Liver (tissue), 9 donors: ENCODE data around the gene RCN2. TPM values are rescaled to one million over a fixed set of nuclear protein-coding genes. Genes with fewer than 3 reads are reported as not detected.

ENCODE experiments used
- DNase-seq: peaks from one replicate; pipeline ENCODE4 v3.0.0-alpha.2; 2017; ENCODE audit warnings: low spot score
- H3K27ac ChIP-seq, 2 donors: one replicate each; pipeline ENCODE4 v1.7.0; 2013; ENCODE audit warnings: inconsistent platforms in 2 of 2, low read length in 2 of 2, control low read depth in 1 of 2, low read depth in 1 of 2, mild to moderate bottlenecking in 1 of 2
- H3K27me3 ChIP-seq, 4 donors: one replicate each; pipeline versions ENCODE4 v1.6.1 to v1.7.0; 2013; ENCODE audit warnings: low read length in 3 of 4, inconsistent platforms in 1 of 4, mild to moderate bottlenecking in 1 of 4, moderate library complexity in 1 of 4; ENCODE audit not compliant: control insufficient read depth in 4 of 4, insufficient read depth in 4 of 4
- H3K36me3 ChIP-seq, 4 donors: one replicate each; pipeline versions ENCODE4 v1.6.1 to v1.7.0; 2013; ENCODE audit warnings: low read length in 3 of 4, mild to moderate bottlenecking in 3 of 4, low read depth in 1 of 4, moderate library complexity in 1 of 4; ENCODE audit not compliant: control insufficient read depth in 4 of 4, insufficient read depth in 3 of 4
- H3K4me1 ChIP-seq, 4 donors: one replicate each; pipeline versions ENCODE4 v1.6.1 to v1.7.0; 2013; ENCODE audit warnings: low read length in 3 of 4, mild to moderate bottlenecking in 3 of 4, moderate library complexity in 1 of 4; ENCODE audit not compliant: control insufficient read depth in 4 of 4, insufficient read depth in 4 of 4
- H3K4me3 ChIP-seq, 3 donors: one replicate each; pipeline versions ENCODE4 v1.6.1 to v1.7.0; 2013; ENCODE audit warnings: low read length in 3 of 3, control low read depth in 1 of 3, low read depth in 1 of 3, mild to moderate bottlenecking in 1 of 3
- H3K9ac ChIP-seq, 2 donors: one replicate each; pipeline ENCODE4 v1.7.0; 2013; ENCODE audit warnings: low read length in 2 of 2, mild to moderate bottlenecking in 2 of 2, moderate library complexity in 2 of 2, control low read depth in 1 of 2, low read depth in 1 of 2
- H3K9me3 ChIP-seq, 4 donors: one replicate each; pipeline versions ENCODE4 v1.6.1 to v1.7.0; 2013; ENCODE audit warnings: low read length in 3 of 4; ENCODE audit not compliant: control insufficient read depth in 4 of 4
- CTCF ChIP-seq: fragments of 150-350 bp; IDR thresholded peaks from 2 replicates; pipeline ENCODE4 v1.5.1; 2017; ENCODE audit warnings: improper control_type of control experiment, low read depth, low read length; ENCODE audit not compliant: missing input control
- FOXA1 ChIP-seq: IDR thresholded peaks from 2 replicates; pipeline ENCODE4 v1.6.1; 2016; ENCODE audit warnings: antibody characterized with exemption
- FOXA2 ChIP-seq: IDR thresholded peaks from 2 replicates; pipeline ENCODE4 v1.6.1; 2016; ENCODE audit warnings: antibody characterized with exemption
- GABPA ChIP-seq, 2 donors: IDR thresholded peaks in 1 of 2; conservative IDR thresholded peaks in 1 of 2; 2 replicates each; pipeline ENCODE4 v1.6.1; 2016; ENCODE audit warnings: antibody characterized with exemption in 2 of 2, mild to moderate bottlenecking in 1 of 2, moderate library complexity in 1 of 2
- HNF4A ChIP-seq, 2 donors: conservative IDR thresholded peaks; 2 replicates each; pipeline ENCODE4 v1.6.1; 2016; ENCODE audit warnings: antibody characterized with exemption in 2 of 2, mild to moderate bottlenecking in 2 of 2
- HNF4G ChIP-seq: IDR thresholded peaks from 2 replicates; pipeline ENCODE4 v1.6.1; 2016; ENCODE audit warnings: antibody characterized with exemption
- JUND ChIP-seq, 2 donors: IDR thresholded peaks; 2 replicates each; pipeline ENCODE4 v1.6.1; 2016; ENCODE audit warnings: antibody characterized with exemption in 2 of 2
- NR2F2 ChIP-seq: IDR thresholded peaks from 2 replicates; pipeline ENCODE4 v1.6.1; 2016; ENCODE audit warnings: antibody characterized with exemption
- RAD21 ChIP-seq, 2 donors: IDR thresholded peaks; 2 replicates each; pipeline ENCODE4 v1.6.1; 2016; ENCODE audit warnings: antibody characterized with exemption in 2 of 2, mild to moderate bottlenecking in 2 of 2
- RXRA ChIP-seq, 2 donors: IDR thresholded peaks; 2 replicates each; pipeline ENCODE4 v1.6.1; 2017 to 2018; ENCODE audit warnings: antibody characterized with exemption in 2 of 2, mild to moderate bottlenecking in 1 of 2
- SP1 ChIP-seq: IDR thresholded peaks from 2 replicates; pipeline ENCODE4 v1.6.1; 2018; ENCODE audit warnings: antibody characterized with exemption, mild to moderate bottlenecking
- TAF1 ChIP-seq: conservative IDR thresholded peaks from 2 replicates; pipeline ENCODE4 v1.6.1; 2016; ENCODE audit warnings: antibody characterized with exemption, mild to moderate bottlenecking
- YY1 ChIP-seq: IDR thresholded peaks from 2 replicates; pipeline ENCODE4 v1.6.1; 2016; ENCODE audit warnings: antibody characterized with exemption, mild to moderate bottlenecking
- WGBS: extraction: QIAGEN DNeasy Blood & Tissue Kit; methylation state at CpG from one replicate; pipeline ENCODE4 v1.1.7; 2013; 5-methylcytosine and 5-hydroxymethylcytosine counted together
- polyA plus RNA-seq, 2 donors: library from polyadenylated mRNA; stranded (reverse) in 1 of 2; unstranded in 1 of 2; fragments of 200-250 nt in 1 of 2; fragments of >200 nt in 1 of 2; fragmentation: Nextera tagmentation in 1 of 2; extraction: Ambion mirVana in 1 of 2; gene quantifications; one replicate each; pipeline versions ENCODE4 v1.2.1 to v1.2.3, GENCODE V29; 2013 to 2015
- total RNA-seq, 2 donors: library from RNA; depleted of rRNA; stranded (reverse); fragments of >200 nt; gene quantifications; one replicate each; pipeline ENCODE4 v1.2.3, GENCODE V29; 2014
- TF ChIP-seq, protein P1 (sequence below): IDR thresholded peaks from 2 replicates; pipeline ENCODE4 v1.6.1; 2016; ENCODE audit warnings: antibody characterized with exemption
- TF ChIP-seq, protein P2 (sequence below): IDR thresholded peaks from 2 replicates; pipeline ENCODE4 v1.6.1; 2016; ENCODE audit warnings: antibody characterized with exemption
- TF ChIP-seq, protein P3 (sequence below): IDR thresholded peaks from 2 replicates; pipeline ENCODE4 v1.6.1; 2016; ENCODE audit warnings: antibody characterized with exemption, mild to moderate bottlenecking
- TF ChIP-seq, protein P4 (sequence below): IDR thresholded peaks from 2 replicates; pipeline ENCODE4 v1.6.1; 2016; ENCODE audit warnings: antibody characterized with exemption
- donor health status: healthy.
- donor health status: healthy.
- donor health status: healthy.
- donor health status: healthy.
- donor health status: healthy.

The RCN2 gene
- total and polyA plus RNA-seq, 4 donors = 8.7 to 28.2 (median 15.1) TPM

DNA sequence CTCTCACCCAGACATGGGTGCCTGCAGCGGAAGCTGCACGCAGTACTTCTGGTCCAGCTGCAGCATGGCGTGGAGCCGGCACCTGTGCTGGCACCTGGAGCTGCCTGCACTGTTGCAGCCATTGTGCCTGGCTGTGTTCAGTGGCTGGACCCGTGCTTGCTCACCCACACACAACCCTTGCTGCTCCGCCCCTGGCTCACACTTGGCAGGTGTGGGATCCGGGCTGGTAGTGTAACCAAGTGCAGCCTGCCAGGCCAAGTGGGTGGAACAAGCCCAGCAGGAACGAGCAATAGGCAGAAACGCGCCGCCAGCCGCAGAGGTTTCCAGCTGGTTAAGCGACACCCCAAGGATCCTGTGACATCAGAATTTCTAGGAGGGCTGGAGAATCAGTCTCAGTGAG, 15.2 kb upstream of the RCN2 start:
- H3K4me3 ChIP-seq = no peak overlapping the region
- TF ChIP-seq, protein P1, sequence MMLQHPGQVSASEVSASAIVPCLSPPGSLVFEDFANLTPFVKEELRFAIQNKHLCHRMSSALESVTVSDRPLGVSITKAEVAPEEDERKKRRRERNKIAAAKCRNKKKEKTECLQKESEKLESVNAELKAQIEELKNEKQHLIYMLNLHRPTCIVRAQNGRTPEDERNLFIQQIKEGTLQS = no peak
- TF ChIP-seq NR2F2 (no peak), GABPA (IDR thresholded peaks at IDR 0.05 in 1 of 2, conservative IDR thresholded peaks at IDR 0.05 in 1 of 2) (no peak), HNF4G (no peak), JUND (IDR thresholded peaks at IDR 0.05) (no peak), RAD21 (IDR thresholded peaks at IDR 0.05) (no peak), SP1 (no peak), RXRA (IDR thresholded peaks at IDR 0.05) (no peak), TAF1 (no peak), CTCF (no peak), HNF4A (conservative IDR thresholded peaks at IDR 0.05) (no peak)
- TF ChIP-seq, protein P2, sequence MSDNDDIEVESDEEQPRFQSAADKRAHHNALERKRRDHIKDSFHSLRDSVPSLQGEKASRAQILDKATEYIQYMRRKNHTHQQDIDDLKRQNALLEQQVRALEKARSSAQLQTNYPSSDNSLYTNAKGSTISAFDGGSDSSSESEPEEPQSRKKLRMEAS = no peak
- TF ChIP-seq, protein P3, sequence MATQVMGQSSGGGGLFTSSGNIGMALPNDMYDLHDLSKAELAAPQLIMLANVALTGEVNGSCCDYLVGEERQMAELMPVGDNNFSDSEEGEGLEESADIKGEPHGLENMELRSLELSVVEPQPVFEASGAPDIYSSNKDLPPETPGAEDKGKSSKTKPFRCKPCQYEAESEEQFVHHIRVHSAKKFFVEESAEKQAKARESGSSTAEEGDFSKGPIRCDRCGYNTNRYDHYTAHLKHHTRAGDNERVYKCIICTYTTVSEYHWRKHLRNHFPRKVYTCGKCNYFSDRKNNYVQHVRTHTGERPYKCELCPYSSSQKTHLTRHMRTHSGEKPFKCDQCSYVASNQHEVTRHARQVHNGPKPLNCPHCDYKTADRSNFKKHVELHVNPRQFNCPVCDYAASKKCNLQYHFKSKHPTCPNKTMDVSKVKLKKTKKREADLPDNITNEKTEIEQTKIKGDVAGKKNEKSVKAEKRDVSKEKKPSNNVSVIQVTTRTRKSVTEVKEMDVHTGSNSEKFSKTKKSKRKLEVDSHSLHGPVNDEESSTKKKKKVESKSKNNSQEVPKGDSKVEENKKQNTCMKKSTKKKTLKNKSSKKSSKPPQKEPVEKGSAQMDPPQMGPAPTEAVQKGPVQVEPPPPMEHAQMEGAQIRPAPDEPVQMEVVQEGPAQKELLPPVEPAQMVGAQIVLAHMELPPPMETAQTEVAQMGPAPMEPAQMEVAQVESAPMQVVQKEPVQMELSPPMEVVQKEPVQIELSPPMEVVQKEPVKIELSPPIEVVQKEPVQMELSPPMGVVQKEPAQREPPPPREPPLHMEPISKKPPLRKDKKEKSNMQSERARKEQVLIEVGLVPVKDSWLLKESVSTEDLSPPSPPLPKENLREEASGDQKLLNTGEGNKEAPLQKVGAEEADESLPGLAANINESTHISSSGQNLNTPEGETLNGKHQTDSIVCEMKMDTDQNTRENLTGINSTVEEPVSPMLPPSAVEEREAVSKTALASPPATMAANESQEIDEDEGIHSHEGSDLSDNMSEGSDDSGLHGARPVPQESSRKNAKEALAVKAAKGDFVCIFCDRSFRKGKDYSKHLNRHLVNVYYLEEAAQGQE = no peak
- TF ChIP-seq, protein P4, sequence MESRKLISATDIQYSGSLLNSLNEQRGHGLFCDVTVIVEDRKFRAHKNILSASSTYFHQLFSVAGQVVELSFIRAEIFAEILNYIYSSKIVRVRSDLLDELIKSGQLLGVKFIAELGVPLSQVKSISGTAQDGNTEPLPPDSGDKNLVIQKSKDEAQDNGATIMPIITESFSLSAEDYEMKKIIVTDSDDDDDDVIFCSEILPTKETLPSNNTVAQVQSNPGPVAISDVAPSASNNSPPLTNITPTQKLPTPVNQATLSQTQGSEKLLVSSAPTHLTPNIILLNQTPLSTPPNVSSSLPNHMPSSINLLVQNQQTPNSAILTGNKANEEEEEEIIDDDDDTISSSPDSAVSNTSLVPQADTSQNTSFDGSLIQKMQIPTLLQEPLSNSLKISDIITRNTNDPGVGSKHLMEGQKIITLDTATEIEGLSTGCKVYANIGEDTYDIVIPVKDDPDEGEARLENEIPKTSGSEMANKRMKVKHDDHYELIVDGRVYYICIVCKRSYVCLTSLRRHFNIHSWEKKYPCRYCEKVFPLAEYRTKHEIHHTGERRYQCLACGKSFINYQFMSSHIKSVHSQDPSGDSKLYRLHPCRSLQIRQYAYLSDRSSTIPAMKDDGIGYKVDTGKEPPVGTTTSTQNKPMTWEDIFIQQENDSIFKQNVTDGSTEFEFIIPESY = no peak
- no peaks in the 10 kb centered on the region for H3K4me1 ChIP-seq
- H3K36me3 ChIP-seq = no peaks in the 10 kb centered on the region
- no peaks in the 10 kb centered on the region for H3K9me3 ChIP-seq
- no peak overlapping the region for H3K9ac ChIP-seq
- H3K27me3 ChIP-seq = no peaks in the 10 kb centered on the region
- 92% methylated on average over 13 of the region's 13 CpGs for WGBS
- no peak overlapping the region for H3K27ac ChIP-seq
- no peak for DNase-seq

GRCh38 chr15:76928201-76928600, 3.3 kb upstream of the RCN2 start:
- Histone ChIP-seq H3K4me1 (peaks cover 2 to 17% (median 10%) of the 10 kb centered on the region in 4 donors), H3K27me3 (no peaks in the 10 kb centered on the region), H3K4me3 (no peak overlapping the region), H3K36me3 (no peaks in the 10 kb centered on the region), H3K9ac (no peak overlapping the region), H3K27ac (no peak overlapping the region), H3K9me3 (no peaks in the 10 kb centered on the region)
- 85% methylated on average over 3 of the region's 3 CpGs for WGBS
- DNase-seq = no peak
- no peak for TF ChIP-seq NR2F2
- no peak for TF ChIP-seq RXRA (IDR thresholded peaks at IDR 0.05)
- TF ChIP-seq, protein P4 = no peak
- TF ChIP-seq HNF4G = no peak
- no peak for TF ChIP-seq FOXA2
- no peak for TF ChIP-seq FOXA1
- no peak for TF ChIP-seq CTCF
- no peak for TF ChIP-seq HNF4A (conservative IDR thresholded peaks at IDR 0.05)
- no peak for TF ChIP-seq SP1
- no peak for TF ChIP-seq RAD21 (IDR thresholded peaks at IDR 0.05)
- no peak for TF ChIP-seq TAF1
- TF ChIP-seq YY1 = no peak
- TF ChIP-seq, protein P2 = no peak
- TF ChIP-seq, protein P1 = no peak
